CD4-positive, alpha-beta memory T cell (primary cell): Measurements from ENCODE around the gene DIAPH2. TPM values are rescaled to one million over a fixed set of nuclear protein-coding genes. Genes with fewer than 3 reads are reported as not detected.
"Not testable (repeated sequence)": the region's sequence is repeated elsewhere in the genome, so short reads cannot be mapped to it uniquely, and the experiment has no call there.

ENCODE experiments used
- CTCF ChIA-PET: fragments of 350-600 bp; sonication (Branson Sonifier 250); formaldehyde crosslinking; loops from one replicate; lab custom pipeline; 2021; ENCODE audit warnings: inconsistent platforms; ENCODE audit not compliant: partially characterized antibody; lab: Charles Lee
- POLR2A ChIA-PET: fragments of 350-600 bp; sonication (Branson Sonifier 250); formaldehyde crosslinking; loops from one replicate; lab custom pipeline; 2021; ENCODE audit not compliant: partially characterized antibody; lab: Charles Lee
- DNase-seq, 5 donors: peaks; one replicate each; pipeline versions ENCODE4 v3.0.0 to v3.0.0-alpha.2; 2020 to 2022; ENCODE audit warnings: mixed read lengths in 1 of 5
- H3K27ac ChIP-seq: one replicate; pipeline ENCODE4 v1.7.0; 2013; ENCODE audit warnings: low read depth, low read length
- H3K27me3 ChIP-seq: 2 replicates; pipeline ENCODE4 v1.7.0; 2013; ENCODE audit warnings: mild to moderate bottlenecking, low read length, moderate library complexity; ENCODE audit not compliant: insufficient read depth
- H3K36me3 ChIP-seq: 2 replicates; pipeline ENCODE4 v1.7.0; 2013; ENCODE audit warnings: mild to moderate bottlenecking, low read length, moderate library complexity; ENCODE audit not compliant: insufficient read depth
- H3K4me1 ChIP-seq: 2 replicates; pipeline ENCODE4 v1.7.0; 2013; ENCODE audit warnings: mild to moderate bottlenecking, low read length, moderate library complexity; ENCODE audit not compliant: insufficient read depth
- H3K4me3 ChIP-seq, 2 donors: one replicate each; pipeline ENCODE4 v1.7.0; 2013; ENCODE audit warnings: low read length in 2 of 2, mild to moderate bottlenecking in 1 of 2
- H3K9me3 ChIP-seq, 2 donors: one replicate each; pipeline ENCODE4 v1.7.0; 2013; ENCODE audit warnings: low read length in 2 of 2, control low read depth in 1 of 2; ENCODE audit not compliant: control insufficient read depth in 1 of 2
- H3K27ac Mint-ChIP-seq, 7 donors: one replicate each; pipeline ENCODE4 v1.8.0; 2020 to 2021; ENCODE audit warnings: mixed read lengths in 7 of 7, mild to moderate bottlenecking in 6 of 7, inconsistent platforms in 3 of 7, moderate library complexity in 3 of 7
- H3K27me3 Mint-ChIP-seq, 2 donors: one replicate each; pipeline ENCODE4 v1.8.0; 2020 to 2021; ENCODE audit warnings: mixed read lengths in 2 of 2
- H3K36me3 Mint-ChIP-seq, 2 donors: one replicate each; pipeline ENCODE4 v1.8.0; 2020 to 2021; ENCODE audit warnings: mixed read lengths in 2 of 2, inconsistent platforms in 1 of 2, mild to moderate bottlenecking in 1 of 2
- H3K4me1 Mint-ChIP-seq, 4 donors: one replicate each; pipeline ENCODE4 v1.8.0; 2020 to 2021; ENCODE audit warnings: mixed read lengths in 4 of 4, mild to moderate bottlenecking in 1 of 4
- H3K4me3 Mint-ChIP-seq, 8 donors: one replicate each; pipeline ENCODE4 v1.8.0; 2020 to 2021; ENCODE audit warnings: mixed read lengths in 8 of 8, mild to moderate bottlenecking in 7 of 8, moderate library complexity in 6 of 8, inconsistent platforms in 3 of 8
- H3K9me3 Mint-ChIP-seq, 8 donors: one replicate each; pipeline ENCODE4 v1.8.0; 2020 to 2021; ENCODE audit warnings: mixed read lengths in 8 of 8, mild to moderate bottlenecking in 5 of 8, inconsistent platforms in 3 of 8, moderate library complexity in 1 of 8
- intact Hi-C: fragments of 100-400 bp; cut with micrococcal nuclease; formaldehyde crosslinking; loops from one replicate; pipeline ENCODE4 v1.15.1; 2023
- polyA plus RNA-seq, 2 donors: library from polyadenylated mRNA; unstranded; fragments of 300-500 nt; fragmentation: Illumina TruSeq; gene quantifications; one replicate each; pipeline ENCODE4 v1.2.3, GENCODE V29; 2021
- total RNA-seq, 2 experiments: library from RNA; stranded (reverse); gene quantifications; one replicate each; pipeline ENCODE4 v1.2.3, GENCODE V29; 2021

Gene DIAPH2
- total and polyA plus RNA-seq, 4 experiments from 2014 or later = 9.6 to 13.8 (median 11.6) TPM

DNA sequence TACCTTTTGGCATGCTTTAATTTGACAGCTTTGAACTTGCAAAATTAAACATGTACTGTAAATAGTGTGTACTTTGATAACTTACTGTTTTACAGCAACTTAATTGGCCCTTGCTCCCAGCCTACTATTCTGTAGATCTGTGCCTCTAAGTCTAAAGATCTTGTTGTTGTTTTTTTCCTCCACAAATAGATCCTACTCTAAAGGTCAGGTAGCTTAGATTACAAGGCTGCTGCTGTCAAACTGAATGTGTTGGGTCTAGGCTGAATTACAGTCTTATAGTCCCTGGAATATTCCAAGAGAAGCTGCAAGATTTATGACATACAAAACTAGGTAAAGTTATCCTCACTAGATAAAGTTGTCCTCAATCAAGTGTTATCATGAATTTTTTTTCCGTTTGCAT lies 18.7 kb downstream of the DIAPH2 start:
- ChIA-PET CTCF (no interaction called here), POLR2A (no interaction called here)
- Mint-ChIP-seq H3K9me3 (no peaks in the 10 kb centered on the region), H3K27ac (no peak overlapping the region), H3K4me1 (peaks cover 0 to 5% (median under 1%) of the 10 kb centered on the region in 4 donors), H3K36me3 (no peaks in the 10 kb centered on the region), H3K4me3 (no peak overlapping the region), H3K27me3 (no peaks in the 10 kb centered on the region)
- Histone ChIP-seq H3K27ac (no peak overlapping the region), H3K27me3 (no peaks in the 10 kb centered on the region), H3K9me3 (no peaks in the 10 kb centered on the region), H3K4me1 (no peaks in the 10 kb centered on the region), H3K4me3 (no peak overlapping the region), H3K36me3 (no peaks in the 10 kb centered on the region)
- intact Hi-C loops = no loop called here
- no peak for DNase-seq

DNA sequence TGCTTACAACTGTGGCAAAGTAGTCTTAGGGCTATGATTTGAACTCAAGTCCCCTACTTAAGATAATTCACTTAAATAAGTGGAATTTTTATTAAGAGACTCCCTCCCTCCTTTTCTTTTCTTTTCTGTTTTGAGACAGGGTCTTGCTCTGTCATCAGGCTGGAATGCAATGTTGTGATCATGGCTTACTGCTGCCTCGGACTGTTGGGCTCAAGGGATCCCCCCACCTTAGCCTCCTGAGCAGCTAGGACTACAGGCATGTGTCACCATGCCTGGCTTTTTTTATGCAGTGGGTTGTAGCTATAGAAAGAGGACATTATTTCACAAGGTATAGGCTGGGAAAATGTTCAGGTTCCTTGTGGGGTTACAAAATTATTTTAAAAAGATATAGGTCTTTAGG lies 19.2 kb downstream of the DIAPH2 start:
- Mint-ChIP-seq H3K9me3 (no peaks in the 10 kb centered on the region), H3K4me1 (peaks cover 0 to 5% (median 0%) of the 10 kb centered on the region in 4 donors), H3K36me3 (no peaks in the 10 kb centered on the region), H3K4me3 (no peak overlapping the region), H3K27me3 (no peaks in the 10 kb centered on the region), H3K27ac (no peak overlapping the region)
- H3K27ac ChIP-seq = no peak overlapping the region
- CTCF ChIA-PET = no interaction called here
- H3K36me3 ChIP-seq = no peaks in the 10 kb centered on the region
- no peaks in the 10 kb centered on the region for H3K27me3 ChIP-seq
- DNase-seq = no peak
- POLR2A ChIA-PET = no interaction called here
- H3K4me3 ChIP-seq = no peak overlapping the region
- intact Hi-C loops = no loop called here
- H3K4me1 ChIP-seq = no peaks in the 10 kb centered on the region
- no peaks in the 10 kb centered on the region for H3K9me3 ChIP-seq

DNA sequence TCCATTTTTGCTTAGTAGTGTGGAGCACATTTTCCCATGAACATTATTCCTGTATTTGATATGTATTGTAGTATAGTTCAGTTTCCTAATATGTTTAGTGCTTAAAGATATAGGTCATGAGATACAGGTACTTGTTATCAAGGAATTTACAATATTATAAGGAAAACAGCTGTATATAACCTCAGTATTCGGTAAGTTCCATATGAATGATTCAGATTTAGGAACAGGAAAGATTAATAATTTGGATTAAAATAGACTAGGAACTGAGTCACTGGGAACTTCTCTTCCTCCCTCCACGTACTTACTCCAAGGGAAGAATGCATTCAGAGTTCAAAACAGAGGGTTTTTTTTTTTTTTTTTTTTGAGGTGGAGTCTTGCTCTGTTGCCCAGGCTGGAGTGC lies 20.0 kb downstream of the DIAPH2 start:
- H3K36me3 ChIP-seq = no peaks in the 10 kb centered on the region
- no peak overlapping the region for H3K27ac Mint-ChIP-seq
- no peaks in the 10 kb centered on the region for H3K27me3 ChIP-seq
- no peak for DNase-seq
- intact Hi-C loops = no loop called here
- no peaks in the 10 kb centered on the region for H3K27me3 Mint-ChIP-seq
- H3K4me3 ChIP-seq = no peak overlapping the region
- H3K36me3 Mint-ChIP-seq = no peaks in the 10 kb centered on the region
- no peaks in the 10 kb centered on the region for H3K4me1 ChIP-seq
- CTCF ChIA-PET = no interaction called here
- H3K27ac ChIP-seq = no peak overlapping the region
- H3K4me1 Mint-ChIP-seq = peaks cover 0 to 4% (median 0%) of the 10 kb centered on the region in 4 donors
- no peak overlapping the region for H3K4me3 Mint-ChIP-seq
- POLR2A ChIA-PET = no interaction called here
- no peaks in the 10 kb centered on the region for H3K9me3 ChIP-seq
- H3K9me3 Mint-ChIP-seq = no peaks in the 10 kb centered on the region

DNA sequence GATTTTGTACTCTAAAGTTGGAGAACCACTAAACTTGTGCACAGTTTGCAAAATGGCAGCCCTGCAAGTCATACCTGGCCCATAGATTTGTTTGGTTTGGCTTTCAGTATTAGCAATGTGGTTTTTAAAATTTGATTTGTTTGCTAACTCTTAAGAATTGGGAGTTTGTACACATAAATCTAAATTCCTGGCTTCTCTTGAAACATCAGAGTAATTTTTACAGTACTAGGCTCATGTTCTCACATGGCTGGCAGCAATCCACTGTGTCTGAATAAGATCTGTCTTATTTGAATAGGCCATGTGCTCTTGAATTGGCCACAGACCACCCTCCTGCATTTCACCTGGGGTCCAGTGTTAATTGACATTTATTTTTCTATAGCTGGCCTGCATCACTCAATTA lies 21.3 kb downstream of the DIAPH2 start:
- H3K4me1 ChIP-seq = no peaks in the 10 kb centered on the region
- no peak overlapping the region for H3K4me3 ChIP-seq
- Mint-ChIP-seq H3K27ac (no peak overlapping the region), H3K9me3 (no peaks in the 10 kb centered on the region), H3K27me3 (no peaks in the 10 kb centered on the region), H3K4me1 (peaks cover 0 to 4% (median 0%) of the 10 kb centered on the region in 4 donors), H3K4me3 (no peak overlapping the region), H3K36me3 (no peaks in the 10 kb centered on the region)
- DNase-seq = no peak
- H3K27ac ChIP-seq = no peak overlapping the region
- intact Hi-C loops = no loop called here
- no peaks in the 10 kb centered on the region for H3K27me3 ChIP-seq
- POLR2A ChIA-PET = no interaction called here
- no peaks in the 10 kb centered on the region for H3K36me3 ChIP-seq
- H3K9me3 ChIP-seq = no peaks in the 10 kb centered on the region
- CTCF ChIA-PET = no interaction called here

DNA sequence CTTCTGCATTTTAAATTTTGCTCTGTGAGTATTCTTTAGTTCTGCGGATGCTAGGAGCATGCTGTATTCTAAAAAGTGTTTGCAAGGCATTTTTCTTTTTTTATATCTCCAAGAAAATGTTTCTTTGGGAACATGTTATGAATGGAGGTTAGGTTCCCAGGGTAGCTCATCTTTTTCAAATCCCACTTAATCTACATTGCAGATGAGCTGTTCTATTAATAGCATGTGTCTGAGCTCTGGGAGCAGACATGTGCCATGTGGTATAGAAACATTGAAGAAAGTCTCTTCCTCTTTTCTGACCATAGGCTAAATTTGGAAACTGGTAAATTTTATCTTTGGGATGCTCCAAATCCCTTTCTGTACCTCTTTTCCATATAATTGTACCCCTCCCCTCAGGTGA lies 23.2 kb downstream of the DIAPH2 start:
- no peak for DNase-seq
- Histone ChIP-seq H3K9me3 (no peaks in the 10 kb centered on the region), H3K4me1 (no peaks in the 10 kb centered on the region), H3K27ac (no peak overlapping the region), H3K4me3 (no peak overlapping the region), H3K27me3 (no peaks in the 10 kb centered on the region), H3K36me3 (no peaks in the 10 kb centered on the region)
- H3K9me3 Mint-ChIP-seq = no peaks in the 10 kb centered on the region
- ChIA-PET POLR2A (no interaction called here), CTCF (no interaction called here)
- H3K36me3 Mint-ChIP-seq = no peaks in the 10 kb centered on the region
- H3K27ac Mint-ChIP-seq = no peak overlapping the region
- intact Hi-C loops = no loop called here
- no peaks in the 10 kb centered on the region for H3K27me3 Mint-ChIP-seq
- H3K4me3 Mint-ChIP-seq = no peak overlapping the region
- H3K4me1 Mint-ChIP-seq = peaks cover 0 to 8% (median 5%) of the 10 kb centered on the region in 4 donors

DNA sequence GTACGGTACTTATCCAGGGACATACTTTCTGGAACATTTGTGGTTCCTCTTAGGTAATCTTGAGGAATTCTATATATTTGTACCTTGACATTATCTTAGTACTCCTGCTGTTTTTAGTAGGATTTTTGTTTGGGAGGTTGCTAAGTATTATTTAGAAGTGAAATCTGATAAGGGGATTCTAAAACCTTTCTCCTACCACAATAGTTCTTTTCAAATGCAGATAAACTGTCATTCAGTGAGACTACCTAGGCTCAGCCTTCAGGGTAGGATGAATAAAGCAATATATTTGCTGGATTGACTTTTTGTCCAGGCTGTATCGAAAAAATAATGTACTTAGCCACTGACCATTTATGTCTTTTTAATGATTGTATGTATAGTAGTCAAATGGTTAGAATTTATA lies 25.4 kb downstream of the DIAPH2 start:
- Histone ChIP-seq H3K27me3 (no peaks in the 10 kb centered on the region), H3K36me3 (no peaks in the 10 kb centered on the region), H3K9me3 (no peaks in the 10 kb centered on the region), H3K4me3 (no peak overlapping the region), H3K4me1 (no peaks in the 10 kb centered on the region), H3K27ac (no peak overlapping the region)
- Mint-ChIP-seq H3K9me3 (no peaks in the 10 kb centered on the region), H3K4me1 (peaks cover 4 to 10% (median 7%) of the 10 kb centered on the region in 4 donors), H3K27ac (no peak overlapping the region), H3K36me3 (no peaks in the 10 kb centered on the region), H3K4me3 (no peak overlapping the region), H3K27me3 (no peaks in the 10 kb centered on the region)
- DNase-seq = no peak
- POLR2A ChIA-PET = no interaction called here
- CTCF ChIA-PET = no interaction called here
- intact Hi-C loops = no loop called here

DNA sequence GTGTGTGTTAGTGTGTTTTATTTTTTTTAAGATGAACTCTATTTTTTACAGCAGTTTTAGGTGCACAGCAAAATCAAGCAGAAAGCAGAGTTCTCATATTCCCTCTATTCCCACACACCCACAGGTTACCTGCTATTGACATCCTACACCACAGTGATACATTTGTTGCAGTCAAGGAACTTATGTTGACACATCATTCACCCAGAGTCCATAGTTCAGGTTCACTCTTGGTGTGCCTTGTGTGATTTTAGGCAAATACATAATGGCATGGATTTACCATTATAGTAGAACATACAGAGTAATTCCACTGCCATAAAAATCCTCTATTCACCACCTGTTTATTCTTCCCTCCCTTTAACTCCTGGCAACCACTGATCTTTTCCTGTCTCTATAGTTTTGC lies 28.7 kb downstream of the DIAPH2 start:
- no peaks in the 10 kb centered on the region for H3K27me3 ChIP-seq
- CTCF ChIA-PET = no interaction called here
- Mint-ChIP-seq H3K4me3 (no peak overlapping the region), H3K27me3 (no peaks in the 10 kb centered on the region), H3K9me3 (no peaks in the 10 kb centered on the region), H3K4me1 (peaks cover 8 to 24% (median 11%) of the 10 kb centered on the region in 4 donors), H3K27ac (no peak overlapping the region), H3K36me3 (peaks cover 0 to 3% of the 10 kb centered on the region in 2 donors)
- no peaks in the 10 kb centered on the region for H3K9me3 ChIP-seq
- H3K27ac ChIP-seq = no peak overlapping the region
- H3K36me3 ChIP-seq = no peaks in the 10 kb centered on the region
- POLR2A ChIA-PET = no interaction called here
- intact Hi-C loops = no loop called here
- no peak overlapping the region for H3K4me3 ChIP-seq
- no peaks in the 10 kb centered on the region for H3K4me1 ChIP-seq
- no peak for DNase-seq

DNA sequence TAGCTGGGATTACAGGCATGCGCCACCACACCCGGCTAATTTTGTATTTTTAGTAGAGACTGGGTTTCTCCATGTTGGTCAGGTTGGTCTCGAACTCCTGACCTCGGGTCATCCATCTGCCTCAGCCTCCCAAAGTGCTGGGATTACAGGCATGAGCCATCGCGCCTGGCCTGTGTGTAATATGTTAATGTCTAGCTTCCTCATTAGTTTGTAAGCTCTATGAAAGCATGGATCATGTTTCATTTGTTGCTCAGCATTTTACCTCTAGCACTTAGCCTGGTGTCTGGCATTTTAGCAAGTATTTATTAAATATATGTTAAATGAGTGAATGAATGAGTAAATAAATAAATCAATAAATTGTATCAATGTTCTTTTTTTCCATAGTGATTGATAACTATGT lies 29.8 kb downstream of the DIAPH2 start:
- POLR2A ChIA-PET, H3K27ac Mint-ChIP-seq, H3K27me3 Mint-ChIP-seq, DNase-seq, H3K4me3 ChIP-seq, H3K9me3 Mint-ChIP-seq, H3K4me3 Mint-ChIP-seq, CTCF ChIA-PET, H3K4me1 ChIP-seq, H3K27me3 ChIP-seq, H3K36me3 Mint-ChIP-seq, H3K27ac ChIP-seq, H3K36me3 ChIP-seq, H3K9me3 ChIP-seq, intact Hi-C loops: not testable (repeated sequence)
- peaks cover 8 to 24% (median 11%) of the 10 kb centered on the region in 4 donors for H3K4me1 Mint-ChIP-seq
